Peyer's patch (tissue), 4 donors: ENCODE measurements around the gene FCSK.

Experiments used
- POLR2A ChIP-seq, 2 donors: fragments of 450-650 bp; IDR thresholded peaks; one replicate each; pipeline ENCODE4 v1.5.1; 2017; ENCODE audit warnings: antibody characterized with exemption in 2 of 2, mild to moderate bottlenecking in 2 of 2, moderate library complexity in 2 of 2
- TF ChIP-seq, protein P1 (sequence below), 6 experiments: fragments of 450-650 bp in 4 of 6; fragments of 200-600 bp in 2 of 6; sonication (generic) in 1 of 6; IDR thresholded peaks; one replicate each; pipeline ENCODE4 v1.5.1; 2017 to 2019; ENCODE audit warnings: antibody characterized with exemption in 6 of 6, mild to moderate bottlenecking in 3 of 6, moderate library complexity in 1 of 6

DNA sequence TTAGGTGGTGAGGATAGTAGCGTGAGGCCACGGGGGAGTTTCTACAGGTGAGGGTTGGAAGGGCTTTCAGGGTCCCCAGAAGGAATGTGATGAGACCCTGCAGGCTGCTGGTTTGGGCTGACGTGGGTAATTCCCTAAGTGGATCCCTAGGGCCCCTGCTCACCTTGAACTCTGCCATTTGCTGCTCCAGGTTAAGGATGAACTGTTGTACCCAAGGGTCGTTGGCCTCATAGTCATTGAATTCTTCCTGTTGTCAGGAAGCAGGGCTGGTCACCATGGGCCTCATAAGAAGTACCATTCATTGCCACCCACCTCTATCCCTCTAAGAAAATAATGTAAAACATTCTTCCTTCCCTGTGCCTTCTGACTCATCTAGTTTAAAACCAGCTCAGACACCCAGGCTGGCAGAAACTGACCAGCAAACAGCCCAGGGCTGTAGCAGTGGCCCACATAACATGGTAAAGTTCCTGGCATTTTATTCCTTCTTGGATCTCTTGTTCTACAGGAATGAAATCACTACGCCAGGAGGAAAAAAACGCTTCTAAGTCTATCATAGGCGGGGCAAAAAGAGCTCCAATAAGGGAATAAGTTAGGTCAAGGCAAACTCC, 27.6 kb downstream of the FCSK start:
- TF ChIP-seq, protein P1, sequence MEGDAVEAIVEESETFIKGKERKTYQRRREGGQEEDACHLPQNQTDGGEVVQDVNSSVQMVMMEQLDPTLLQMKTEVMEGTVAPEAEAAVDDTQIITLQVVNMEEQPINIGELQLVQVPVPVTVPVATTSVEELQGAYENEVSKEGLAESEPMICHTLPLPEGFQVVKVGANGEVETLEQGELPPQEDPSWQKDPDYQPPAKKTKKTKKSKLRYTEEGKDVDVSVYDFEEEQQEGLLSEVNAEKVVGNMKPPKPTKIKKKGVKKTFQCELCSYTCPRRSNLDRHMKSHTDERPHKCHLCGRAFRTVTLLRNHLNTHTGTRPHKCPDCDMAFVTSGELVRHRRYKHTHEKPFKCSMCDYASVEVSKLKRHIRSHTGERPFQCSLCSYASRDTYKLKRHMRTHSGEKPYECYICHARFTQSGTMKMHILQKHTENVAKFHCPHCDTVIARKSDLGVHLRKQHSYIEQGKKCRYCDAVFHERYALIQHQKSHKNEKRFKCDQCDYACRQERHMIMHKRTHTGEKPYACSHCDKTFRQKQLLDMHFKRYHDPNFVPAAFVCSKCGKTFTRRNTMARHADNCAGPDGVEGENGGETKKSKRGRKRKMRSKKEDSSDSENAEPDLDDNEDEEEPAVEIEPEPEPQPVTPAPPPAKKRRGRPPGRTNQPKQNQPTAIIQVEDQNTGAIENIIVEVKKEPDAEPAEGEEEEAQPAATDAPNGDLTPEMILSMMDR (IDR thresholded peaks at IDR 0.05), result no peak
- TF ChIP-seq POLR2A (IDR thresholded peaks at IDR 0.05), result no peak
